GM12874 (cell line): ENCODE data around the gene NCAM2.

Experiments
- CTCF ChIP-seq: IDR thresholded peaks from 2 replicates; pipeline ENCODE4 v1.5.1; 2011; ENCODE audit warnings: low read depth, mild to moderate bottlenecking, control low read depth, low read length, moderate library complexity; ENCODE audit not compliant: insufficient read depth

NCAM2 gene

DNA sequence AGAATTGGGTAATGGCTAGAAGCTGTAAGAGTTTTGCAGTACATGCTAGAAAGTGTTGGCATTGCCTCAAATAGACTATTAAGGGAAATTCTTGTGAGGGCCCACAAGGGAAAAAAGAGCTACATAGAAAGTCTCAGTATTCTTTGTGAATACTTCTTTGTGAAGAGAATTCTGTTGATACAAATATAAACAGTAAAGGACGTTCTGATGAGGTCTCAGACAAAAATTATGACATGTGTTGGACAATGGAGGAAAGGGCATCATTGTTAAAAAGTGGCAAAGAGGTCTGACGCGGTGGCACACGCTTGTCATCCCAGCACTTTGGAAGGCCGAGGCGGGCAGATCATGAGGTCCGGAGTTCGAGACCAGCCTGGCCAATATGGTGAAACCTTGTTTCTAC is 458.9 kb downstream of the NCAM2 start:
- no peak for TF ChIP-seq CTCF

- no peak for TF ChIP-seq CTCF
Observed at GRCh38 chr21:21458124-21458631, 460.0 kb downstream of the NCAM2 start.

- TF ChIP-seq CTCF = no peak
Observed at GRCh38 chr21:21460979-21461378, 462.8 kb downstream of the NCAM2 start.

GRCh38 chr21:21463456-21463855 is 465.2 kb downstream of the NCAM2 start:
- no peak for TF ChIP-seq CTCF

GRCh38 chr21:21464684-21465083 is 466.5 kb downstream of the NCAM2 start:
- no peak for TF ChIP-seq CTCF

GRCh38 chr21:21466752-21467151 is 468.5 kb downstream of the NCAM2 start:
- TF ChIP-seq CTCF = no peak

DNA sequence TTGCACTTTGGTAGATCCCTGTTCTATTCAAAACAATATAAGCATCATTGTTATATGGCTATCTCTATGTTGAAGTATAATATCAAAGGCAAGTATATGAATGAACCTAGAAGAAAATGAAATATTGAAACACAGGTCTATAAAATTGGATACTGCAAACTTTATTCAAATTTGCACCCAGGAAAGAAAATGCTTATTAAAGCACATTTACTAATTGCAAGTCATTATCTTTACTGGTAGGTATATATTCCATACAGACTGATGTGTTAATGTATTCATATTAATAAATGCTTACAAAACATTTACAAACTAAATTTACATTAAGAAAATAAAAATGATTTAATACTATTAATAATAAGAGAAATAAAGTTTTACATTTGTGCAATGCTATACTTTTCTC is 469.8 kb downstream of the NCAM2 start:
- no peak for TF ChIP-seq CTCF

DNA sequence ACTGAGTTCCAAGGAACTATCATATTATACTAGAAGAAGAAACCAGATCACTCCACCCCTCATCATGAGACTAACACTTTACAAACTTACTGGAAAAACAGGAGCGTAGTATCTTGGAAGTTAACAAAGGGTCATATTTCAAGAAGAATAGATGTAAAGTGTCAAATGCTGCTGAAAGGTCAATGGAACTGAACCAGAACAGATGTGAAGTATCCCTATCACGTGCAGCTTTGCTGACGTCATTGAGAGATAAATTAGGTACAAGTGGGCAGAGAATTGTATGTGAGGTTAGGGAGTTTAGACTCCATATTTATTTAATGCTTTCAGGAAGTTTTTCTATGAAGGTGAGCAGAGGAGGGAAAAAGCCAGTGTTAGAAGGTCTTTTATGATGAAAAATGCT is 483.0 kb downstream of the NCAM2 start:
- TF ChIP-seq CTCF = no peak
